Skeletal muscle cell (primary cell): ENCODE measurements around the gene OR10G3.
"Not testable (repeated sequence)": the region's sequence is repeated elsewhere in the genome, so short reads cannot be mapped to it uniquely, and the experiment has no call there.

ENCODE experiments used
- DNase-seq: peaks from one replicate; pipeline ENCODE4 v3.0.0-alpha.2; 2010; ENCODE audit warnings: low read depth
- H3K4me3 ChIP-seq: 2 replicates; pipeline ENCODE4 v1.5.1; 2011; ENCODE audit warnings: low read depth, mild to moderate bottlenecking, control low read depth, low read length, moderate library complexity

The OR10G3 gene, protein sequence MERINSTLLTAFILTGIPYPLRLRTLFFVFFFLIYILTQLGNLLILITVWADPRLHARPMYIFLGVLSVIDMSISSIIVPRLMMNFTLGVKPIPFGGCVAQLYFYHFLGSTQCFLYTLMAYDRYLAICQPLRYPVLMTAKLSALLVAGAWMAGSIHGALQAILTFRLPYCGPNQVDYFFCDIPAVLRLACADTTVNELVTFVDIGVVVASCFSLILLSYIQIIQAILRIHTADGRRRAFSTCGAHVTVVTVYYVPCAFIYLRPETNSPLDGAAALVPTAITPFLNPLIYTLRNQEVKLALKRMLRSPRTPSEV

DNA sequence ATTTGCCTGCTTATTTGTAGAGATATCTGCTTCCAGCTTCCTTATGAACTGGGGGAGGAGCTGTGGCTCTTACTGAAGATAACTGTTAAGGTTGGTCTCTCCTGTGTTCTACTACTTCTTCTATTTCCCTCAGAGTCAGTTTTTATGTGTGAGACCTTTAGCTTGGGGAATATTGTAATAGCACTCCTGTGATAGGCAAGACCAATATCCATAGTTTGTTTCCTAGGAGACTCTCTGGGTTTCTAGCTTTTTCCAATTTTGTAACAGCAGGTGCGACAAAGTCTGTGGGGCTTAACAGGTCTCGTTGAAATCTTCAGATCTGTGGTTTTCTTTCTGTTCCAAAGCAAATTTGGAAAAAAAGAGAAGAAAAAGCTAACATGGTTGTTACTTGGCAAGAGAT lies at the start of gene OR10G3:
Gene OR10G3 (minus strand): TSS at position 101 of the 400 bp plus-strand sequence. CDS start 9,332 bp downstream, outside the sequence.
- H3K4me3 ChIP-seq: no peak within 1 kb of the TSS
- DNase-seq: no peak

DNA sequence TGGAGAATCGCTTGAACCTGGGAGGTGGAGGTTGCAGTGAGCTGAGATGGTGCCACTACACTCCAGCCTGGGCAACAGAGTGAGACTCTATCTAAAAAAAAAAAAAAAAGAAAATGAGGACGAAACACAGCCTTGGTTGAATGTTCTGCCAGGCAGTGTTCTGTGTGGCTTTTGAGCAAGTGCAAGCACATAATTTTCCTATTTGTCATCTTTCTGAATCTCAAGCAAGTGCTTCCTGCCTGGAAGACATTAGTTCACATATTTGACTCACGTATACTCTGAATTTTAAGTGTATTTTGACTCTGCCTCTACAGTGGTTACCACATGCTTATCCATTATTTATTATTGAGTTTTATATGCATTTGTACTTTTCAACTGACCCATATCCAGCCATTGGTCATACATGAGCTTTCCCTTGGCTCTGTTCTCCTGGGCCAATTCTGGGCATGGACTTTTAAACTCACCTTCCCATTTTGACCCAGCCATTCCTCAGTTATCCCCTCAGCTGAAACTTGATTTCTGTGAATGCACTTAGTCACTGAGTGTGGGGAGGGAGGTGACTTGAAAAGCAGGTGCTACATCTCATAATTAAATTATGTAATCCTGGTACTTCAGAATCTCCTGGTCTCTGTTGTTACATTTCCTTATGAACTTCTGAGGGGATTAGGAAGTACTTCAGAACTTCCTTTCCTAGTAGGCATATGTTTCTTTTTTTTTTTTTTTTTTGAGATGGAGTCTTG lies 46.8 kb upstream of the OR10G3 start:
- no peak overlapping the region for H3K4me3 ChIP-seq
- peak; percentile 1 for DNase-seq

DNA sequence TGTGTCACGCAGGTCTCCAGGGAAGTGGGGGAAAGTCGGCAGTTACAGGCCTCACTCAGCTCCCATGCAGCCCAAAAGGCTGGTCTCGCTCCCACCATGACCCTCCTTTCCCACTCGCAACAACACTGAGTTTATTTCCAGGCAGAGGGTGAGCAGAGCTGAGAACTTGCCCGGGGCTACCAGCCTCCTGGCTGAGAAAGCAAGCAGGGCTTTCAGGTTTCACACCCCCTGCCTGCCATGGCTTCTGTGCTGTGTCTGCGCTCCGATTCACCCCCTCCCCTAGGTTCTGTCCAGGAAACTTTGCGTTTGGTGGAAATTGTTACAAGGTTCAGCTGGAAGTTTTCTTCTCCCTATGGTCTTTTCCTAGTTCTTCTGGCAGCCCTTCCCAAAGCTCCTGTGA lies 37.7 kb upstream of the OR10G3 start:
- DNase-seq: no peak
- H3K4me3 ChIP-seq: no peak overlapping the region

DNA sequence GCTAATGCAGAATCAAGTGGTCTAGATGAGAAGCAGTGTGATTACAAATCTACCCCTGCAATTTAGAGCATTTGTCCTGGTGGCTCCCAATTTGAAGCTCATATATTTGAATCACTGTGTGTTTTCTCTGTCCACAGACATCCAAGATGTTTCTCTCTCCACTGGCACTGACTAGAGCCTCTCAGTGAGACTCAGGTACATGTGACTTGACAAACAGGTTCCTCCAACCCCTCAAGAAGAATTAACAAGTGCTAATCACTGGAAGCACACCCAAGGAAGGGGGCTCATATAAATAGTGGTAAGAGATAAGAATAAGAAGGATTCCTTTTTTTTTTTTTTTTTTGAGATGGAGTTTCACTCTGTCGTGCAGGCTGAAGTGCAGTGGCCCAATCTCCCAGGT lies 34.4 kb upstream of the OR10G3 start:
- DNase-seq: no peak
- no peak overlapping the region for H3K4me3 ChIP-seq

DNA sequence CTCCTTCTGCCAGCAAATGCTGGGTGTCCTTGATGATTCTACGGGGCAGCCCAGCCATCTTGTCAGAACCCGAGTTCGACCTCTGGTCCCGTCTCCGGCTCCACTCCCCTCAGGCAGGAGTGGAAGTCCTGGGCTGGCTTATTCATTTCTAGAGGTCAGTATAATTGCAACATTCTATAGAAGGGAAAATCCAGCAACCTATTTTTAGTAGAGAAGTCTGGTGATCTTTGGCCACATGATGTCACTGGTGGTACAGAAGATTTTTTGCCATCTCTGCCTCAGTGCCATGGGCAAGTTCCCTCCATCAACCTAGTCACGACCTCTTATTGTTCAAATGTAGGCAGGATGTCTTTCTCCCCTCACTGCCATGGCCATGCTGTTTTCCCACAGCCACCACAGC lies 32.4 kb upstream of the OR10G3 start:
- DNase-seq: no peak
- H3K4me3 ChIP-seq: no peak overlapping the region

DNA sequence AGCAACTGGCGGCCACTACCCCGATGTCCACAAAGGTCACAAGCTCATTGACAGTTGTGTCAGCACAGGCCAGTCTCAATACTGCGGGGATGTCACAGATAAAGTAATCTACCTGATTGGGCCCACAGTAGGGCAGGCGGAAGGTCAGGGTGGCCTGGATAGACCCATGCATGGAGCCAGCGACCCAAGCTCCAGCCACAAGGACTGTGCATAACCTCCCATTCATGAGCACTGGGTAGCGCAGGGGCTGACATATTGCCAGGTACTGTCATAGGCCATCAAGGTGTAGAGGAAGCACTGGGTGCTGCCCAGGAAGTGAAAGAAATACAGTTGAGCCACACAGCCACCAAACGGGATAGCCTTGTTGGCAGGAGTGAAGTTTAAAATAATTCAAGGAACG lies 22.3 kb upstream of the OR10G3 start:
- not testable (repeated sequence) for H3K4me3 ChIP-seq, DNase-seq

DNA sequence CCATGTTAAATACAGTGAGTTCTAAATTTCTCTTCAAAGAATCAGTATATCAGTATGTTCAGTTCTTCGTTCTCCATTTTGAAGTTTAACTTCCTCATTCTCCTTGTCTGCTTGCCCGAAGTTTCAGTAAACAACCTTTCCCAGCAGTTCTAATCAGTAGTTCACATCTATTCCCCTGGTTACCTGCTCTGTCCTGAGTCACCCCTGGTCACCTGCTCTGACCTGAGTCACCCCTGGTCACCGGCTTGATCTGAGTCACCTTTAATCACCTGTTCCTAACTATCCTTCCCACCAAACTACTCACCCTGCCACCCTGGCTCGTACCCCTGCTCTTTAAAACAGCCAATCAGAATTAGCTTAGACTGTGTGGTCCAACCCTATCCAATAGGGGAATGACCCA lies 9.4 kb upstream of the OR10G3 start:
- H3K4me3 ChIP-seq: no peak overlapping the region
- DNase-seq: no peak

DNA sequence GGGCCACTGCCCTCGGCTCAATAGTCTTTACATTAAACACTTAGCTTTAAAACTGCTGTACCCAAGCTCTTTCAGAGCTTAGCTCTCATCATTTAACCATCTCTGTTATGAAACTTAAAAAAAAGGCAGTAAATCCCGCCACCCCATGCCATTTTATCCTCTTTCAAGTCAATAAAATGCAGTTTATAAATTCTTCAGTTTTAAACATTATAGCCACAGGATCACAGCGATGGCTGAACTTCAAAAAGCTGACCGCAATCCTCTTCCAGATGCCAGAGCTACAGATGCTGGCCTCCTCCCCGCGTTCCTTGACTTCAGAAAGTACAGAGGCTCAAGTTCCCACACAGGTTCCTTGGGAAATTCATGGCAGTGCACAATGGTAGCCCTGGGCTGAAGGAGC lies 4.2 kb downstream of the OR10G3 start:
- DNase-seq: no peak
- H3K4me3 ChIP-seq: no peak overlapping the region

DNA sequence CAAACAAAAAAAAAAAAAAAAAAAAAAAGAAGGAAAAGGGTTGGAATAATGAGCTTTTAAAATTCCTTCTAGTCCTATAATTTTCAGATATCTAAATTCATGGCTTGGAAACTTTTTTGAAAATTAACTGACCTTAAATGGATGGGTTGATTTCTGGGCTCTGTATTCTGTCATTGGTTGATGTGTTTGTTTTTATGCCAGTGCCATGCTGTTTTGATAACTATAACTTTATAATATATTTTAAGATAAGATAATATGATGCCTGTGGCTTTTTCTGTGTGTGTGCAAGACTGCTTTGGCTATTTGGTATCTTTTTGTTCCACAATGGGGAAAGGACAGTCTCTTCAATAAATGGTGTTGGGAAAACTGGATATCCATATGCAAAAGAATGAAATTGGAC lies 7.3 kb downstream of the OR10G3 start:
- no peak overlapping the region for H3K4me3 ChIP-seq
- DNase-seq: no peak

DNA sequence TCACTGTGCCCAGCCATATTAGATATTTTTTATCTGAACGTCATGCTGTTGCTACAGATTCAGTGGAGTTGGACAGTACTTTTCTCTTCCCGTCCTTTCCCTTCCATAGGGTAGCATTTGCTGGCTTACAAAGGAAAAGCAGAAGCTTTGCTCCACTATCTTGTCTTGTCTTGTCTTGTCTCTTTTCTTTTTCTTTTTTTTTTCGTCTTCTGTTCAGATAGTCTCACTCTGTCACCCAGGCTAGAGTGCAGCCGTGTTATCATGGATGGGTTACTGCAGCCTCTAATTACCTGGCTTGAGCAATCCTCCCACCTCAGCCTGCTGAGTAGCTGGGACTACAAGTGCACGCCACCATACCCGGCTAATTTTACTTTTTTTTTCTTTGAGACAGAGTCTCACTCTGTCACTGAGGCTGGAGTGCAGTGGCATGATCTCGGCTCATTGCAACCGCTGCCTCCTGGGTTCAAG lies 21.1 kb downstream of the OR10G3 start:
- DNase-seq: no peak

DNA sequence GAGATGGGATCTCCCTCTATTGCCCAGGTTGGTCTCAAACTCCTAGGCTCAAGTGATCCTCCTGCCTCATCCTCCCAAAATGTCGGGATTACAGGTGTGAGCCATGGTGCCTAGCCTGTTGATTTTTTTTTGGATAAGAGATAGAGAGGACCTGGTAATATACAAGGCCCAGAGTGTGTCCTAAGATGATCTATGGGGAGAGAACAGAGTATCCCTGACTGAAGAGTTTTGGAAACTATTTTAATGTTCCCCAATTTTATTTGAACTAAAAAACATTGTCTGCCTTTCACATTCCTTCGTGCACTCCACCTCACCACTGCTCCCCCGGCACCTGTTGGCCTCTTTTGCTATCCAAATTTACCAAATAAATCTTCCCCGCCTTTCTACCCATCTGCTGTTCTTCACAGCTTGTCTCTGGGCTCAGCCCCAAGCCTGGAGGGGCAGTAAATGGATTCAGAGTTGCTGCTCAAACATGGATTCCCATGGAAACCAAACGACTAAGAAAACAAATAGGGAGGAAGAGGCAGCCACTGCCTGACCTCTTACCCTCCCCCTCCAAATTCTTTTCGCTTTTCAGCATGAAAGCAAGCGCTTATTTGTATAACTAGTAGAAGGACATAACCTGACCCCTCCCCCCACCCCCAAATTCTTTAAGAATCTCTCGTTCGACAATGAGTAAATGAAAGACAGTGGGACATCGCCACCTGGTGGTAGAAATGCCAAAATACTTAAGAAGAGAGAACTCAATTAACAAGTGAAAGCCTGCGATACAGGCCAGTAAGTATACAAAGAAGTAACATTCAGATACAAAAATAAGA lies 22.6 kb downstream of the OR10G3 start:
- DNase-seq: peak; percentile 36
- peak overlapping the region; percentile 41 for H3K4me3 ChIP-seq

More for the DNA sequence above, 21.1 kb downstream of the OR10G3 start:
- H3K4me3 ChIP-seq: no peak overlapping the region

DNA sequence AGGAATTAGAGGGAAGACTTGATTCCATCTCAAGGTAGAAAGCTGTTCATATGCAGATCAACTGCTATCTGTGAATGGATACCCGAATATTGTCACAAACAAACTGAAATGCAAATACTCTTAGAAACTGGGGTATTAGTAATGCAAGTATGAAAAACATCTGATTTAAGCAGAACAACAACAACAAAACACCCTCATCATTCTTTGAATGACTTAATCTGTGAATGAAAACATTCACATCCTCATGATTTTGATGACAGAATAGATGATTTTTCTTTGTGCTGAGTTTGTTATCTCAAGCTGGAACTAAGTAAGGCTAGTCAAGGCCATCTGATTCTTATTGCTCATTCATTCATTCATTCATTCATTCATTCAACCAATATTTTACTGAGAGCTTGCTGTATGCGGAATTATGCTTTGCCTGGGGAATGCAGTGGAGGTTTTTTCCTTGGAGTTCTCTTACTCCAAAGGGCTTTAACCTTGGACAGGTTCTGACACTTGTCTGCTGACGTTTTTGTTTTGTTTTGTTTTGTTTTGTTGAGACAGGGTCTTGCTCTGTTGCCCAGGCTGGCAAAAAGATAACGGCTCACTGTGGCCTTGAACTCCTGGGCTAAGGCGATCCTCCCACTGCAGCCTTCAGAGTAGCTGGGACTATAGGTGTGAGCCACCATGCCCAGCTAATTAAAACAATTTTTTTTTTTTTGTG lies 23.3 kb downstream of the OR10G3 start:
- no peak overlapping the region for H3K4me3 ChIP-seq
- DNase-seq: no peak

DNA sequence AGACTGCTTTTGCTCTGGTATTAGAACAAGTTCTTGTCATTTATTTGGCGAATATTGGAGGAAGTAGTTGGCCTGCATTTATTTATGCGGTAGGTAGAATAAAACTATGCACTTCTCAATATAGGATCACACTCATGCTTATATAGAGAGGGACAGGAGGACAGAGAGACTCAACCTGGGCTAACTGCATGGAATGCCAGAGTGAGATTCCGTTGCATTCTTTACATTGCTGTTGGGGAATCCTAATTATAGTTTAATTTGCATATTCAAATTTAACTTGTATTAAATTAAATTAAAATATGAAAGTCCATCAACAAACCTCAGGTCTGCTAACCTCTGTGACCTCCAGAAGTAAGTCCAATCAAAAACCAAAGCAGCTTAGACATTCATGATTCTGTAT lies 26.6 kb downstream of the OR10G3 start:
- no peak overlapping the region for H3K4me3 ChIP-seq
- DNase-seq: no peak

DNA sequence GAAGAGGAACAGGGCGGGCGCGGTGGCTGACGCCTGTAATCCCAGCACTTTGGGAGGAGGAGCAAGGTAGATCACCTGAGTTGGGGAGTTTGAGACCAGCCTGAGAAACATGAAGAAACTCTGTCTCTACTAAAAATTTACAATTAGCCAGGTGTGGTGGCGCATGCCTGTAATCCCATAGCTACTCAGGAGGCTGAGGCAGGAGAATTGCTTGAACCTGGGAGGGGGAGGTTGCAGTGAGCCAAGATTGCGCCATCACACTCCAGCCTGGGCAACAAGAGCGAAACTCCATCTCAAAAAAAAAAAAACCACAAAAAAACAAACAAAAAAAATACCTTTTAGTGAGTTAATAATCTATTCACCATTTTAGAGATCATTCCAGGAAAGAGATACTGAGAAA lies 35.3 kb downstream of the OR10G3 start:
- DNase-seq, H3K4me3 ChIP-seq: not testable (repeated sequence)

DNA sequence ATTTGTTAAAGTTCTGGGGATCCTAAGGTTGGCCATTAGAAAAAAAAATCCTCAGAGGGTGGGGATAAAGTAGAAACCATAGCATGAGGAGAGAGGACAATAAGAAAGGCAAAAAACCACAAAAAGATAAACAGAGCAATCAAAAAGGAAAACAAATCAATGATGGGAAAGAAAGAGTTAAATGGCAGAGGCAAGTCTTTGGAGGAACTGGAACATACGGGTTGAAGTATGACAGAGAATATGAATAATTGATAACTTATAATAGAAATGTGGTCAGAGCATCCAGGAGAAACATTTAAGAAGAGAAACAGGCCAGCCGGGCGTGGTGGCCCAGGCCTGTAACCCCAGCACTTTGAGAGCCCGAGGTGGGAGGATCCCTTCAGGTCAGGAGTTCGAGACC lies 35.9 kb downstream of the OR10G3 start:
- DNase-seq: no peak
- H3K4me3 ChIP-seq: no peak overlapping the region

DNA sequence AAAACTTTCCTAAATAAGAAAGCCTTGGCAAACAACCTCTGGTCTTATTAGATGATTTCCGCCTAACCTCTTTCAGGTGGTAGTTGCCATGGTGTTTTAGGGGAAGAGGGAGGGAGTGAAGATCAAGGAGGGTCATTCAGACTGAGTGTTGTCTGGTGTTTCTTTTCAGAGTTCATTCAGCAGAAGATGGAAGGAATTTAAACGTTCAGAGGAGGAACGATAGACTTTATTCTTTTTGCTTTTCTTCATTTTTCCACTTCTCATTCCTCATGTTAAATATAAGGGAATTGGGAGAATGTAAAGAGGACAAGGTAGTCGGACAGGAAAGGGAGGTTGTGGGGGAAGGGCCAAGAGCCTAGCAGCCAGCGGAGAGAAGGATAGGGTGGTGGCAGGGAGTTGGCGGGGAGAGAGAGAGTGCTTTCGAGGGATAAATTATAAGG lies 36.3 kb downstream of the OR10G3 start:
- no peak overlapping the region for H3K4me3 ChIP-seq
- DNase-seq: no peak

DNA sequence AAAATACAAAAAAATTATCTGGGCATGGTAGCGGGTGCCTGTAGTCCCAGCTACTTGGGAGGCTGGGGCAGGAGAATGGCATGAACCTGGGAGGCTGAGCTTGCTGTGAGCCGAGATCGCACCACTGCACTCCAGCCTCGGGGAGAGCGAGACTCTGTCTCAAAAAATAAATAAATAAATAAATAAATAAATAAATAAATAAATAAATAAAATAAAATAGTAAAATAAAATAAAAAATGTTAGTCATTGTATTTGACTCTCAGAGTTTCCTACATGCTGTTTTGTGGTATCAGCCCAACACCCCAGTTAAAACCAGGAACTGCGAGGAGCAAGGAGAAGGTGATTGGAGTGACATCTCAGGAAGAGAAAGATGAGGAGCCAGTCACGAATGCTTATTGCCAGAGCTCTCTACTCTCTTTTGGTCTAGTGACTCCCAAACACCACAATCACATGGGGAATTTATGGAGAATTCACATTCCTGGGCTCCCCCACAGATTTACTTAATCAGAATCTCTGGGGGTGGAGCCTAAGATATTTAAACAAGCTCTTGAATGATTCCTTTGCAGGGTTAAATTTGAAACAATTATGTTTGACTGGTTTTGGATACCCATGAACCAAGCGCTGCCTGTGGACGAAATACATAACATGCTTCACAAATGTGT lies 38.3 kb downstream of the OR10G3 start:
- no peak for DNase-seq
- no peak overlapping the region for H3K4me3 ChIP-seq

DNA sequence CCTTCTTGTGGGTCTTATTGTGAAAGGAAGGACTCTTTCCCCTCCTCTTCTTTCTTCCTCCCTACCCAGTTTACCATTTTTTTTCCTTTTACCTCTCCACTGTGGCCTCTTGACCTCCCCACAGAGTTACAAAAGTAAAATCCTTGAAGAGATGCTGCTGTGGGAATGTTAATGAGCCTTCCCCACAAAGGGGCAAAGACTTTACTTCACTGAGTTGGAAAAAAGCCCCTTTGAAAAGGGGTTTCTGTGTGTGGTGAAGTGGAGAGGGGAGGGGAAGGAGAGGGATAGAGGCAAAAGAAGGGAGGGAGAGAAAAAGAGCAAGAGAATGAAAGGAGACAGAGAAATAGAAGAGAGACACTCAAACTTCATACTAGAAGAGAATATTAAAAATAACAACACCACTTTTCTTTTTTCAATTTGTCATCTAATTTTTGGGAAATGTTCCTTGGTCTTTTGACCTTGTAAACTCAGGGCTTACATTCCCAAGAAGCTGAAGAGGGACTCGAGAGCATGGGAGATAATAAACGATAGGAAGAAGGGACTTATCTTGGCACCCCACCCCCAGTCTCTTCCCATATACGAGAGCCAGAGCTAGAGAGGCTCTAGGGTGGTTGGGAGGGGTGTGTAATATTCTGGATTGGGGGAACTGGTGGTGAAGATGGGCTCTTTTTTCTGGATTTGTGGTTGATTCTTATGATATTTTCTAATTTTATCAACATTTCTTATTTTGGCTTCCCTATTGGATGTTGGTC lies 40.5 kb downstream of the OR10G3 start:
- no peak for DNase-seq
- no peak overlapping the region for H3K4me3 ChIP-seq
